HG02981 (cell line): Measurements from ENCODE around the gene NXPH4.

Experiments
- ATAC-seq: cut with Tn5 transposase; IDR thresholded peaks from one replicate; pipeline ENCODE4 v1.9.1; 2021; ENCODE audit warnings: mild to moderate bottlenecking, moderate library complexity; ENCODE audit not compliant: unreplicated experiment

Gene NXPH4

GRCh38 chr12:57203201-57203600 lies 13.4 kb upstream of the NXPH4 start:
- ATAC-seq, result no peak

- no peak for ATAC-seq
Measured at GRCh38 chr12:57203791-57204190, 12.8 kb upstream of the NXPH4 start.

- no peak for ATAC-seq
Measured at GRCh38 chr12:57204454-57204853, 12.1 kb upstream of the NXPH4 start.

- no peak for ATAC-seq
Measured at GRCh38 chr12:57205186-57205585, 11.4 kb upstream of the NXPH4 start.

GRCh38 chr12:57205931-57206330 lies 10.7 kb upstream of the NXPH4 start:
- no peak for ATAC-seq

- no peak for ATAC-seq
Measured at GRCh38 chr12:57207731-57208630, 8.6 kb upstream of the NXPH4 start.

GRCh38 chr12:57208631-57209282 lies 7.8 kb upstream of the NXPH4 start:
- ATAC-seq, result no peak

- ATAC-seq, result no peak
Measured at GRCh38 chr12:57209916-57210315, 6.7 kb upstream of the NXPH4 start.

- ATAC-seq, result no peak
Measured at GRCh38 chr12:57210461-57210860, 6.1 kb upstream of the NXPH4 start.

- no peak for ATAC-seq
Measured at GRCh38 chr12:57210926-57211692, 5.5 kb upstream of the NXPH4 start.

- no peak for ATAC-seq
Measured at GRCh38 chr12:57211791-57212700, 4.5 kb upstream of the NXPH4 start.

- ATAC-seq, result no peak
Measured at GRCh38 chr12:57212701-57213057, 3.9 kb upstream of the NXPH4 start.

- no peak for ATAC-seq
Measured at GRCh38 chr12:57213058-57213715, 3.4 kb upstream of the NXPH4 start.

- ATAC-seq, result no peak
Measured at GRCh38 chr12:57213763-57214397, 2.7 kb upstream of the NXPH4 start.

- ATAC-seq, result no peak
Measured at GRCh38 chr12:57214398-57214781, 2.2 kb upstream of the NXPH4 start.

- ATAC-seq, result no peak
Measured at GRCh38 chr12:57215065-57215464, 1.5 kb upstream of the NXPH4 start.

GRCh38 chr12:57215668-57216013 lies 953 bp upstream of the NXPH4 start:
- no peak for ATAC-seq

- ATAC-seq, result no peak
Measured at GRCh38 chr12:57216921-57217879, 606 bp downstream of the NXPH4 start.
